Ishikawa (cell line): ENCODE data around the gene PRRT4.

Source experiments
- CEBPB ChIP-seq: IDR thresholded peaks from 2 replicates; pipeline ENCODE4 v1.6.1; 2012
- CREB1 ChIP-seq: IDR thresholded peaks from 2 replicates; pipeline ENCODE4 v1.6.1; 2012; ENCODE audit warnings: low read depth
- EGR1 ChIP-seq: IDR thresholded peaks from 2 replicates; pipeline ENCODE4 v1.6.1; 2012
- EP300 ChIP-seq: IDR thresholded peaks from 2 replicates; pipeline ENCODE4 v1.6.1; 2012; ENCODE audit warnings: borderline replicate concordance
- FOXM1 ChIP-seq: IDR thresholded peaks from 2 replicates; pipeline ENCODE4 v1.6.1; 2012; ENCODE audit warnings: low read depth, borderline replicate concordance
- MAX ChIP-seq: IDR thresholded peaks from 2 replicates; pipeline ENCODE4 v1.6.1; 2012
- NFIC ChIP-seq: IDR thresholded peaks from 2 replicates; pipeline ENCODE4 v1.6.1; 2012
- RAD21 ChIP-seq: IDR thresholded peaks from 2 replicates; pipeline ENCODE4 v1.6.1; 2012; ENCODE audit warnings: low read depth
- REST ChIP-seq: IDR thresholded peaks from 2 replicates; pipeline ENCODE4 v1.6.1; 2012; ENCODE audit warnings: low read depth, mild to moderate bottlenecking
- TAF1 ChIP-seq: IDR thresholded peaks from 2 replicates; pipeline ENCODE4 v1.6.1; 2012; ENCODE audit warnings: low read depth, mild to moderate bottlenecking
- TCF12 ChIP-seq: IDR thresholded peaks from 2 replicates; pipeline ENCODE4 v1.6.1; 2012; ENCODE audit warnings: low read depth
- TEAD4 ChIP-seq: IDR thresholded peaks from 2 replicates; pipeline ENCODE4 v1.6.1; 2012
- USF1 ChIP-seq: IDR thresholded peaks from 2 replicates; pipeline ENCODE4 v1.6.1; 2012
- YY1 ChIP-seq: IDR thresholded peaks from 2 replicates; pipeline ENCODE4 v1.6.1; 2012; ENCODE audit warnings: low read depth
- ZBTB7A ChIP-seq: IDR thresholded peaks from 2 replicates; pipeline ENCODE4 v1.6.1; 2012; ENCODE audit warnings: low read depth

Gene PRRT4

GRCh38 chr7:128379900-128380479 is 18.5 kb upstream of the PRRT4 start:
- no peak for TF ChIP-seq EP300

- TF ChIP-seq USF1, result no peak
- no peak for TF ChIP-seq EGR1
- TF ChIP-seq REST, result no peak
- no peak for TF ChIP-seq FOXM1
- TF ChIP-seq RAD21, result no peak
- TF ChIP-seq TAF1, result no peak
- no peak for TF ChIP-seq CEBPB
- no peak for TF ChIP-seq CREB1
- TF ChIP-seq TEAD4, result no peak
- TF ChIP-seq YY1, result no peak
- TF ChIP-seq EP300, result no peak
- TF ChIP-seq ZBTB7A, result no peak
- TF ChIP-seq MAX, result no peak
- TF ChIP-seq TCF12, result no peak
- TF ChIP-seq NFIC, result no peak
These were observed 17.1 kb upstream of the PRRT4 start for GRCh38 chr7:128378637-128379036.

- TF ChIP-seq NFIC (no peak), CEBPB (no peak), MAX (no peak), TEAD4 (no peak), ZBTB7A (no peak), TCF12 (no peak), TAF1 (no peak), RAD21 (no peak), CREB1 (no peak), YY1 (no peak), EP300 (no peak), USF1 (no peak)
These were observed 14.6 kb upstream of the PRRT4 start for GRCh38 chr7:128376077-128376476.

- TF ChIP-seq FOXM1, result no peak
- TF ChIP-seq USF1, result no peak
- TF ChIP-seq RAD21, result no peak
- TF ChIP-seq TEAD4, result no peak
- no peak for TF ChIP-seq YY1
- no peak for TF ChIP-seq CEBPB
These were observed 12.6 kb upstream of the PRRT4 start for GRCh38 chr7:128374041-128374440.

GRCh38 chr7:128373606-128374005 is 12.1 kb upstream of the PRRT4 start:
- TF ChIP-seq MAX (no peak), TAF1 (no peak), TEAD4 (no peak), USF1 (no peak), EGR1 (no peak), CREB1 (no peak), NFIC (no peak), CEBPB (no peak), EP300 (no peak), FOXM1 (no peak)

GRCh38 chr7:128370491-128370890 is 9.0 kb upstream of the PRRT4 start:
- TF ChIP-seq CEBPB (no peak), EP300 (no peak), RAD21 (no peak), TCF12 (no peak), NFIC (no peak), EGR1 (no peak), MAX (no peak), USF1 (no peak), REST (no peak), TAF1 (no peak)
